Erythroblast (primary cell): ENCODE measurements around the gene EPS8.

Source experiments
- GATA1 ChIP-seq: IDR thresholded peaks from 2 replicates; pipeline ENCODE4 v1.6.1; 2011; ENCODE audit warnings: low read depth, mild to moderate bottlenecking, control low read depth, low read length, moderate library complexity
- POLR2A ChIP-seq: IDR thresholded peaks from 2 replicates; pipeline ENCODE4 v1.6.1; 2011; ENCODE audit warnings: mild to moderate bottlenecking, low read length

DNA sequence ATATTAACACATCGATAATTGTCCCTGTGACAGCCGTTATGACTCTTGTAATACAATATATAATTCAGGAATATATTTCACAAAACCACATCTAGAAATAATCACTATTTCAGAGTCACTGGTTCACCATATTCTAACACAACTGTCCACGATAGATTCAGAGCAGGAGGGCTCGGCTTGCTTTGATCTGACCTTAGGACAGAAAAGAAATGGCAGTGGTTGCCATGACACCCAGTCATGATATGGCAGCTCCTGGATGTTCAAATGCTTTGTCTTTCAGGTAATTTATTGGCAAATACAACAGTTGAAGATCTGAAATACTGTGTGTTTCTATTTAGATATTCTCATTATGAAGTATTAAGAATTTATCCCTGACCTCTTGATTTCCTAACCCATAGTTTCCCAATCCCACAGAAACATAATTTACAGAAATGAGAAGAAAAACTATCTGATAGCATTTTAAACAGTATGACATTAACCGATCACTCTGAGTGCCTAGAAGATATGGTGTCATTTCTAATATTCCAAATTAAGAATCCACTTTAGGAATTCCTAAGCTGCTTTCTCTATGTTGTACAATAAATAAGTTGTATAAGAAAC lies 116.4 kb downstream of the EPS8 start:
- TF ChIP-seq POLR2A: no peak
- no peak for TF ChIP-seq GATA1
